ENCODE results near the gene AP3D1.

DNA sequence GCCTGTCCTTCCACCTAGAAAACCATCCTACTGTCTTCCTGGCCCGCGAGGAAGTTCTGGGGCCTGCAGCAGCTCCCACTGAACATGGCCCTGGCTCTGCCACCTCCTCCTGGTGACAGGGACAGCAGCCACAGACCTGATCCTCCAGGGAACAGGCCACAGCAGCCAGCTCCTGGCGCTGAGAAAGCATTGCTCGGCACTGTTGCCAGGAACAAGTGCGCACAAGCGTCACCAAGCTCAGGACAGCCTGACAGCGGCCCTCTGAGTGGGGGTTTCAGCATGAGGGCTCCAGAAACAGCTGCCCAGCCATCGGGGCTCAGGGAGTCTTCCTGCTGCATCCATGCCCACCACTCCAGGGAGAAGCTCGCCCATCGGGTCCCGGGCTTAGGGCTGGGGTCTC lies 21.9 kb downstream of the AP3D1 start:
- no peak for TF ChIP-seq MIER1 (IDR thresholded peaks at IDR 0.05; ENCODE audit: low read depth)
- no peak for TF ChIP-seq POLR2AphosphoS5 (IDR thresholded peaks at IDR 0.05; ENCODE audit: control insufficient read depth, insufficient read depth, low read depth, low read length)
- TF ChIP-seq POLR2A (conservative IDR thresholded peaks at IDR 0.05): no peak
- no peak for TF ChIP-seq RBM22 (IDR thresholded peaks at IDR 0.05; ENCODE audit: low read depth, low read length, poor library complexity, severe bottlenecking)
- TF ChIP-seq VEZF1 (CRISPR knock-in tag; IDR thresholded peaks at IDR 0.05): no peak
- no peak for TF ChIP-seq PRDM10 (IDR thresholded peaks at IDR 0.05; ENCODE audit: partially characterized antibody)
- no peak for TF ChIP-seq BACH1 (tag; IDR thresholded peaks at IDR 0.05)
- peak; percentile 40; the same call in 1 of the 2 replicates for TF ChIP-seq POLR2G (IDR thresholded peaks at IDR 0.05; ENCODE audit: low read depth, low read length)
